RWPE1 (cell line): ENCODE measurements around the gene FAM161A.
"Not testable (repeated sequence)": the region's sequence is repeated elsewhere in the genome, so short reads cannot be mapped to it uniquely, and the experiment has no call there.

Experiments used
- CTCF ChIA-PET: fragments of 350-600 bp; sonication (Branson Sonifier 250); formaldehyde crosslinking; extraction: SDS; loops from one replicate; lab custom pipeline; 2021; lab: Yijun Ruan, JAX
- POLR2A ChIA-PET: fragments of 400-600 bp; formaldehyde crosslinking; extraction: SDS; loops from one replicate; lab custom pipeline; 2020; ENCODE audit warnings: antibody characterized with exemption; ENCODE audit not compliant: low non-redundant PET; lab: Yijun Ruan, JAX
- DNase-seq: peaks from one replicate; pipeline ENCODE4 v3.0.0; 2012; ENCODE audit warnings: low spot score
- H3K27ac ChIP-seq: fragments of 450-650 bp; 2 replicates; pipeline ENCODE4 v1.5.1; 2017
- CTCF ChIP-seq: fragments of 450-650 bp; conservative IDR thresholded peaks from 2 replicates; pipeline ENCODE4 v1.5.1; 2017; ENCODE audit warnings: low read depth, mild to moderate bottlenecking

FAM161A gene

GRCh38 chr2:61816480-61817355 is 37.1 kb downstream of the FAM161A start:
- DNase-seq = no peak
- ChIA-PET CTCF (no interaction called here), POLR2A (no interaction called here)
- no peak for TF ChIP-seq CTCF
- H3K27ac ChIP-seq = no peak overlapping the region

- CTCF ChIA-PET = interaction anchor here (0.6 to 0.7 kb wide), 2 partner anchors 12 to 22 kb away, joined by 3 read pairs; no protein-coding TSS in a partner anchor
Measured at GRCh38 chr2:61814539-61815160, 39.2 kb downstream of the FAM161A start.

GRCh38 chr2:61813314-61813713 is 40.5 kb downstream of the FAM161A start:
- DNase-seq, POLR2A ChIA-PET, H3K27ac ChIP-seq: not testable (repeated sequence)
- CTCF ChIA-PET = interaction anchor here (0.6 kb wide), 1 partner anchor 707 kb away, joined by 4 read pairs; no protein-coding TSS in a partner anchor

More at GRCh38 chr2:61814539-61815160, 39.2 kb downstream of the FAM161A start:
- H3K27ac ChIP-seq = no peak overlapping the region
- no peak for DNase-seq
- POLR2A ChIA-PET = no interaction called here
- TF ChIP-seq CTCF = no peak

GRCh38 chr2:61811821-61812220 is 42.0 kb downstream of the FAM161A start:
- POLR2A ChIA-PET = no interaction called here
- H3K27ac ChIP-seq = no peak overlapping the region
- TF ChIP-seq CTCF = no peak
- CTCF ChIA-PET = no interaction called here
- no peak for DNase-seq

GRCh38 chr2:61810203-61810602 is 43.7 kb downstream of the FAM161A start:
- CTCF ChIA-PET, H3K27ac ChIP-seq, DNase-seq, POLR2A ChIA-PET: not testable (repeated sequence)

- CTCF ChIA-PET, POLR2A ChIA-PET, H3K27ac ChIP-seq, DNase-seq: not testable (repeated sequence)
Measured at GRCh38 chr2:61808693-61809092, 45.2 kb downstream of the FAM161A start.

GRCh38 chr2:61807036-61807757 is 46.7 kb downstream of the FAM161A start:
- ChIA-PET POLR2A (no interaction called here), CTCF (no interaction called here)
- no peak overlapping the region for H3K27ac ChIP-seq
- no peak for TF ChIP-seq CTCF
- no peak for DNase-seq
